ENCODE measurements around the gene YARS2. TPM values are rescaled to one million over a fixed set of nuclear protein-coding genes. Genes with fewer than 3 reads are reported as not detected.

The YARS2 gene
- total RNA-seq, 2 donors from 2014 or later, result 14.1 to 28.0 TPM

GRCh38 chr12:32768518-32768917 lies 12.8 kb upstream of the YARS2 start:
- no peak for DNase-seq
- Histone ChIP-seq H3K4me1 (peaks cover 12% of the 10 kb centered on the region), H3K4me3 (no peak overlapping the region), H3K9ac (ENCODE audit: low read depth in 2 of 2, low read length in 2 of 2) (no peak overlapping the region), H3K36me3 (no peaks in the 10 kb centered on the region), H3K27ac (peak overlapping the region; percentile 24), H3K9me3 (no peaks in the 10 kb centered on the region), H3K27me3 (no peaks in the 10 kb centered on the region)
- no peak for TF ChIP-seq CTCF (IDR thresholded peaks at IDR 0.05)
- intact Hi-C loops (cut with DNase I), result no loop called here

GRCh38 chr12:32765906-32766305 lies 10.2 kb upstream of the YARS2 start:
- no peak overlapping the region for H3K4me3 ChIP-seq
- intact Hi-C loops (cut with DNase I), result no loop called here
- H3K9me3 ChIP-seq, result no peaks in the 10 kb centered on the region

DNA sequence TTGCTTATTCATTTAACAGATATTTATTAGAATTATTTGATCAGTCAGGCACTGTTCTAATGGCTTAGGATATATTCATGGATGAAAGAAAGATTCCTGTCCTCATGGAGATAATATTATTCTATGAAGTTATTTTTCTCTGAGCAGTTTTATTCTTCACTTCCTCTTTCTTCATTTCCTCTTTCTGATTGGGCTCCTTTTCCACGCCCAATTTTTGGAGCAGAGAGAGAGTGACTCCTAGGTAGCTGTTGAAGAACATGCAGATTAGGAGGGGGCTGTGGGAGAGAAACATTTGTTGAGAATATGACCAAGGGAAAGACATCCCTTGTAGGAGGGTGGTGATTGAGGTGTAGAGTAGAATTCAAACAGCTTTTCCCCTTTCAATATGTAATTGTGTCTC lies 6.0 kb upstream of the YARS2 start:
- TF ChIP-seq CTCF (IDR thresholded peaks at IDR 0.05), result no peak
- intact Hi-C loops (cut with DNase I), result loop anchor here (5.0 kb wide), 1 partner anchor 161 kb away; no protein-coding TSS in a partner anchor
- no peaks in the 10 kb centered on the region for H3K4me1 ChIP-seq

More at GRCh38 chr12:32765906-32766305, 10.2 kb upstream of the YARS2 start:
- Histone ChIP-seq H3K27ac (no peak overlapping the region), H3K36me3 (no peaks in the 10 kb centered on the region), H3K4me1 (no peaks in the 10 kb centered on the region), H3K27me3 (no peaks in the 10 kb centered on the region), H3K9ac (ENCODE audit: low read depth in 2 of 2, low read length in 2 of 2) (no peak overlapping the region)
- TF ChIP-seq CTCF (IDR thresholded peaks at IDR 0.05), result no peak
- no peak for DNase-seq

GRCh38 chr12:32757157-32757556 lies 1.5 kb upstream of the YARS2 start:
- Histone ChIP-seq H3K4me3 (no peak overlapping the region), H3K9ac (ENCODE audit: low read depth in 2 of 2, low read length in 2 of 2) (no peak overlapping the region), H3K36me3 (no peaks in the 10 kb centered on the region), H3K27me3 (no peaks in the 10 kb centered on the region), H3K27ac (no peak overlapping the region), H3K4me1 (no peaks in the 10 kb centered on the region), H3K9me3 (no peaks in the 10 kb centered on the region)
- DNase-seq, result no peak
- intact Hi-C loops (cut with DNase I), result loop anchor here (5.0 kb wide), 1 partner anchor 1265 kb away; the partner anchor contains the start of gene ALG10
- no peak for TF ChIP-seq CTCF (IDR thresholded peaks at IDR 0.05)

More for the DNA sequence above, 6.0 kb upstream of the YARS2 start:
- no peak overlapping the region for H3K4me3 ChIP-seq
- H3K27ac ChIP-seq, result no peak overlapping the region
- H3K9ac ChIP-seq (ENCODE audit: low read depth in 2 of 2, low read length in 2 of 2), result no peak overlapping the region
- H3K27me3 ChIP-seq, result no peaks in the 10 kb centered on the region
- no peaks in the 10 kb centered on the region for H3K9me3 ChIP-seq
- DNase-seq, result no peak
- no peaks in the 10 kb centered on the region for H3K36me3 ChIP-seq

DNA sequence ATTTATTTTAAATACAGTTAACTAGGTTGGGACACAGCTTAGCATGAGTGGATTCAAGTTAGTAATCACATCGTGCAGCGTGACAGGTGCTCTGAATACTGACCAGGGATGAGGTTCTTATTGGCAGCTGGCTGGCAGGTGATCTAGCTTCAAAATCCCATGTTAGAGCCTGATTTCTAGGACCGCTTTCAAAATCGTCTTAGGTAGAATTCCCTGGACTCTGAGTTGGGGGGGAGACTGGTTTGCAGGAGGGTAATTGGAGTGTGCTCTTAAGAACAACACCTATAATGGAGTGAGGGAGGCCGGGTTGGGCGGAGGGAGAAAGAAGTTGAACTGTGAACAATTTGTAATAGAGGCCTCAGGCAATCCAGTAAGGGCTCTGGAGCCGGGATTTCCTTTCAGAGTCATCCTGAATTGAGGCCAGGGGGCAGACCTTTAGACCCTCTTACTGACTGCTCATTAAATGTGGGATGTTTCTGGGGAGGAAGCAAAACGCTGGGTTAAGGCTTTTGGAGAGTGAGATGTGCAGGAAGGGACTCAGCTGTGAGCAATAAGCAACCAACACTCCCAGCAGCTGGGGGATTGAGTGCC lies 874 bp upstream of the YARS2 start:
- intact Hi-C loops (cut with DNase I), result loop anchor here (5.0 kb wide), 1 partner anchor 1266 kb away; the partner anchor contains the start of gene ALG10
- Histone ChIP-seq H3K9me3 (no peaks in the 10 kb centered on the region), H3K36me3 (peaks cover 3% of the 10 kb centered on the region), H3K27me3 (no peaks in the 10 kb centered on the region), H3K4me1 (no peaks in the 10 kb centered on the region), H3K4me3 (peak overlapping the region; percentile 92), H3K9ac (ENCODE audit: low read depth in 2 of 2, low read length in 2 of 2) (peak overlapping the region in 1 of 2 donors; percentile 76), H3K27ac (peak overlapping the region; percentile 95)
- DNase-seq, result no peak
- TF ChIP-seq CTCF (IDR thresholded peaks at IDR 0.05), result no peak

Data from colonic mucosa (tissue), 4 donors.